Ramos (cell line): Measurements from ENCODE around the gene TLR4.

ENCODE experiments used
- in situ Hi-C: fragments of 300-500 bp; cut with MboI; formaldehyde crosslinking; loops from one replicate; pipeline ENCODE4 v1.14.3; 2022; ENCODE audit warnings: low sequenced_read_pairs; ENCODE audit not compliant: unreplicated experiment

The TLR4 gene

GRCh38 chr9:117709936-117710335, 5.7 kb downstream of the TLR4 start:
- in situ Hi-C loops, result no loop called here

DNA sequence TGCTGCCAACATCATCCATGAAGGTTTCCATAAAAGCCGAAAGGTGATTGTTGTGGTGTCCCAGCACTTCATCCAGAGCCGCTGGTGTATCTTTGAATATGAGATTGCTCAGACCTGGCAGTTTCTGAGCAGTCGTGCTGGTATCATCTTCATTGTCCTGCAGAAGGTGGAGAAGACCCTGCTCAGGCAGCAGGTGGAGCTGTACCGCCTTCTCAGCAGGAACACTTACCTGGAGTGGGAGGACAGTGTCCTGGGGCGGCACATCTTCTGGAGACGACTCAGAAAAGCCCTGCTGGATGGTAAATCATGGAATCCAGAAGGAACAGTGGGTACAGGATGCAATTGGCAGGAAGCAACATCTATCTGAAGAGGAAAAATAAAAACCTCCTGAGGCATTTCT, 10.1 kb downstream of the TLR4 start:
- in situ Hi-C loops, result no loop called here

DNA sequence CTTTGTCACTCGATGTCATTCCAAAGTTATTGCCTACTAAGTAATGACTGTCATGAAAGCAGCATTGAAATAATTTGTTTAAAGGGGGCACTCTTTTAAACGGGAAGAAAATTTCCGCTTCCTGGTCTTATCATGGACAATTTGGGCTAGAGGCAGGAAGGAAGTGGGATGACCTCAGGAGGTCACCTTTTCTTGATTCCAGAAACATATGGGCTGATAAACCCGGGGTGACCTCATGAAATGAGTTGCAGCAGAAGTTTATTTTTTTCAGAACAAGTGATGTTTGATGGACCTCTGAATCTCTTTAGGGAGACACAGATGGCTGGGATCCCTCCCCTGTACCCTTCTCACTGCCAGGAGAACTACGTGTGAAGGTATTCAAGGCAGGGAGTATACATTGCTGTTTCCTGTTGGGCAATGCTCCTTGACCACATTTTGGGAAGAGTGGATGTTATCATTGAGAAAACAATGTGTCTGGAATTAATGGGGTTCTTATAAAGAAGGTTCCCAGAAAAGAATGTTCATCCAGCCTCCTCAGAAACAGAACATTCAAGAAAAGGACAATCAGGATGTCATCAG, 11.3 kb downstream of the TLR4 start:
- in situ Hi-C loops, result no loop called here

DNA sequence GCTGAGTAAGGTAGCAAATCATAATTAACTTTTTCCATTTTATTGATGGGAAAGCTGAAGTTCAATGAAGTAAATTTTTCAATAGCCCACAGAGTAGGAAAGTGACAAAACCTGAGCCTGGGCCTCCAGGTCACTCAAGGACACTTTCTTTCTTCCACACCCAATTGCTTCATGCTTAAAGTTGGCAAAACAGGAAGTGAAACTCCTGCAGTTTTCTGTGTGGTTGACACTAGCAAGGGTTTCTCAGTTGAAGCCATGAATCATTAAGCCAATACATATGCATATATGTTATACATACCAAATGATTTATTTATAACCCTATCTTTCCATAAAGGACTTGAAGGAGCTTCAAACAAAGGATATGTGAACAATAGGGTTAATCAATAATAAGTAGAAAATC, 13.9 kb downstream of the TLR4 start:
- in situ Hi-C loops, result no loop called here

DNA sequence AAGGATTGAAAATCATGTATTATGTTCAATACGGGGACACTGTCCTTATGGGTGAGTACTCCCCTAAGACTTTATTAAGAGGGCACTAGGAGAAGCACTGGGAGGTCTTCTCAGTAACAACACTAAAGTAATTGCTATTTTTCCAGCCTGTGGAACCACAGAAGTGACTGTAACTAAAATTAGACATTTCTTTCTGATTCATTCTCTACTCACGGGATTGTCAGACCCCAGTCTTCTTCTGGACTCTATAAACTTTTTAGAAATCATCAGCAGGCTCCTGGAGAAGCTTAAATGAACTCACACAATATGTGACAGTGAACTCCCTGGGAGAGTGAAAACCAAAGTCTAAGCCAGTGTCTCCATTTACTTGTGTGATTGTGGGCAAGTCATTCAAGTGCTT, 14.5 kb downstream of the TLR4 start:
- in situ Hi-C loops, result no loop called here

DNA sequence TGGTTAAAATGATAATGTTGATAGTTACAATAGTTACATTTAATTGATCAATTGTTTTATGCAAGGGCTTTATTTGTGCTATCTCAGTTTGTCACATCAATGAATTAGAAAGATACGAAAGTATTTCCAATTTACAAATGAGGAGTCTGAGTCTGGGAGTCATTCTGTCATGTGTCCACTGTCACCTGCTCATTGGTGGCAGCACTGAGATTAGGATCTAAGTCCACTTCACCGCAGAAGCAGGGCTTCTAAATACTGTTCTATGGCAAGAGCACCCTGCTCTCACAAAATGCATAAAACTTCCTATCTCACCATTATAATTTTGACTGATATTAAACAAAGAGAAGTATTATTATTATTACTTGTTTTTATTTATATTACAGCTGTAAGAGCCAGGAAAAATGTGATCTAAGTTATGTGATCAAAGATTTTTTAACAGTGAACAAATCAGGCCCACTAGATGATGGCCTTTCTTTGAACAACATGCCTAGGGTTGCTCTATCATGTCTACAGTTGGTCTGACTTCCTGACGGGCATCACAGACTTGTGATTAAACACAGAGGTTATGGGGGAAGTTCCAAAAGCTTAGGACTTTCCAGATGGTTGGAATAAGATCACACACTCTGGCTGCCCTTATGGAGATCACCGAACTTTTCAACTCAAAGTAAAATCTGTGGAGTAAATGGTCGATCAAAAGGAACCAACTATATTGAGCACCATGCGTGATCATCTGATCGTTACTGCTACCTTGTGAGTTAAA, 15.1 kb downstream of the TLR4 start:
- in situ Hi-C loops, result no loop called here

GRCh38 chr9:117720066-117720465, 15.9 kb downstream of the TLR4 start:
- in situ Hi-C loops, result no loop called here

DNA sequence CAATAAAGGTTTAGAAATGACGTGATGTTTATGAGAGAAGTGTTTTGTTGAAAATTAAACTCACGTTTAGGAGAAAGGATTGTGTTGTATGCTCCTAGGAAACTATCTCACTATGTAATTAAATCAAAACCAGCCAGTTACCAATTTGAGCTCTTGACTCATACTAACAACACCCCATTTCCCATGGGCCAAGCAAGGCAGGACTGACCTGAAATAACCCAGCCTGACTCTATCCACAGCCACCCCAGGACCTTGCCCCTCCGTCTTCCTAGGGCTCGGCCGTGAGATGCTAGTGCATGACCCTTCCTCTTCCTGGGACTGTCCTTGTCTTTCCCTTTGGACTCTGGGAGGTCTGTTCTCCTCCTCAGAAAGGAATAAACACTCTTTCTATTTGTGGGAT, 16.4 kb downstream of the TLR4 start:
- in situ Hi-C loops, result no loop called here

- in situ Hi-C loops, result no loop called here
These were observed 16.8 kb downstream of the TLR4 start for GRCh38 chr9:117720987-117721386.

DNA sequence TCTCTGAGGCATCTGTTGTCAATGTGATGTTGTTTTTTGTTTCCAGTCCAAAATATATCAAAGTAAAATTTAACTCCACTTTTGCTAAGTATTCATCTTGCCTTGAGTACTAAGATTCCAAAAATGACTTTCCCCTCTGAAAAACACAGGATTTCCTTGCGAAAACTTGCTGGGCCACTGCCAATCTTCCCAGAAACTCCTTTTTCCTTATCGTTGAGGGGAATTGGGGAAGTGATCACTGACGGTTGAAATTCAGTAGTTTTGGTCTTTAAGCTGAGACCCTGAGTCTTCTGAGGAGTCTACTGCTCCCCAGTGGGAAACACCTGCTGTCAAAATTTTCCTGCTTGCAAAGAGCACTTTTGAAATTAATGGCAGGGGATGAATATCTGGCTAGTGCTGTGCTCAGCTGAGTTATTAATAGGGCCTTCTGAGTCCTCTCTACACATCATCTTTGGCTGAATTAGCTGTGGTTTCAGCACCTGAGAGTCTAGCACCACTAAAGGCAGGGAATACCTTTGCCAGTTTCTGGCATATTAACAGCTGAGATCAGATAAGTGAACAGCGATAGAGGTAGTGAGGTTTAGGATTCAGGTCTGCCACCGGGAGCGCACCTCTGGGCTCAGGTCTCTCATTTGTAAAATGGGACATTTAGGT, 18.0 kb downstream of the TLR4 start:
- in situ Hi-C loops, result no loop called here

DNA sequence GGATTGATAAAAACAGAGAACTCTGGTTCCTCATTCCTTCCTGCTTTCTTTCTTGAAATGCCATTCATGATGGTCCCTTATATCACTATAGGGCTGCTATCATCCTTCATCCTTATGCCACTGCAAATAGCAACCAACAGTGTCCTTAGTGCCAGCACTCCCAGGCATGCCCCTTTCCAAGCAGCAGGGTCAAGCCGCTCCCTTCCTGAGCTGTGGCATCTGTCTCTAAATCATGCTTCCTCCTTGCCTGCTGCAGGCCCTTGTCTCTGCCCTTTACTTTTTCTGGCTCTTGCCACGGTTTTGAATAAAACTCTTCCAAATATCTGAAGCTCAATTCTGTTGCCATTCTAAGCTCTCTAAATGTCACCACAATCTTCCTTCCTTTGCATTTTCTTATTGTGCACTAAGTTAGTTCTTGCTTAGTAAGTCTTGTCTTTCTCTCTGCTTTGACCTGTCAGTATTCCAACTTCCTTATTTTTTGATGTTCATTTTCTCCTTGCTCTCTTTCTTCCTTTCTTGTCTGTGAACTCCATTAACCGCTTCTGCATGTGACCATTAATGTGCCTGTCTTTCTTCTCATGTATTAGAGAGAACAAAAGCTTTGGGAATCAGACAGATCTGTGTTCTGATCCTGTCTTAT, 19.9 kb downstream of the TLR4 start:
- in situ Hi-C loops, result no loop called here

DNA sequence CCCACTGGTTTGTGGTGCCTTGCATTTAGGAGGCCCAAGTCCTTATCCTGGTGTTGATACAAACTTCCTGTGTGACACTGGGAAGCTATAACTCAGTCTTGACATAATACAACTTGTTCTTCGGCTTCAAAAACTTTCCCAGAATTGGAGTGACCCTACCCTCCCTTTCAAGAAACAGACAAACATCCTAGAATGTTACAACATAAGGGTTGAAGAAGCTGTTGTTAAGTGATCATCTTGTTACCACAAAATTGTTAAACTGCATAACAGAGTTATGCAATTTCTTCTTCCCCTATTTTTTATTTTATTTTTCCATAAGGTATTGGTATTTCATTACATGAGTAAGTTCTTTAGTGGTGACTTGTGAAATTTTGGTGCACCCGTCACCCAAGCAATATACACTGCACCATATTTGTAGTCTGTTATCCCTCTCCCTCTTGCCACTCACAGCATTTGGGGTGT, 21.3 kb downstream of the TLR4 start:
- in situ Hi-C loops, result no loop called here

DNA sequence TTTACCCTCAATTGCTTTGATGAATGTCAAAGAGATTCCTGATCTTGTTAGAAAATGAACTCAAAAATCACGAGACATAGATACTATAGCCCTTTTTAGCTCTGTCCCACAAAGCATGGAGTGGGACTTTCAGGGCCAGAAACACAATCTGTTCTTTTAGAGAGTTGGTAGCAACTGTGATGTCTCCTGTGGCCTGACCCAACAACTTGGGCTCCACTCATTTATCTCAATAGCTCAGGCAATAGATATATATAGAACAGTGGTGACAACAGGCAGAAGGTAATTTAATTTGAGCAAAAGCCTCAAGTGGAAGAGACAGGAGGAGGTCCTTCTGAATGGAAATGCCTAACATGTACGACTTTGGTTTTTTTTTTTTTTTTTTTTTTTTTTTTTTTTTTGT, 25.2 kb downstream of the TLR4 start:
- in situ Hi-C loops, result no loop called here

DNA sequence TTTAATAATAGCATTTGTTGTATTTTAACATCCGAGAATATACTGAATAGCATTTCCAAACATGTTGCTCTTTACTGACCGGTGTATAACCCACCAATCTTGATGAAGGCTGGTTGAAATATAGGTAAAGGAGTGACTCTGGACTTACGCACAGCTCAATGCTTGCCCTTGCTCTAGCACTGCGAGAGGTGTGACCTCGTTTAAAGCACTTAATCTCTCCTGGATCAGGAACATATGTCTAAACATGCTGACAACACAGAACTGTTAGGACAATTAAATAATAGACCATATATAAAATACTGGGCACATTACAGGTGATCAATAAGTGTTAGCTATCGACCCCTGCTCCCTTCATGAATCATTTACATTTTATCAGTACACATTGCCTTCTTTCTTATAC, 28.3 kb downstream of the TLR4 start:
- in situ Hi-C loops, result no loop called here

GRCh38 chr9:117733465-117733864, 29.3 kb downstream of the TLR4 start:
- in situ Hi-C loops, result no loop called here

DNA sequence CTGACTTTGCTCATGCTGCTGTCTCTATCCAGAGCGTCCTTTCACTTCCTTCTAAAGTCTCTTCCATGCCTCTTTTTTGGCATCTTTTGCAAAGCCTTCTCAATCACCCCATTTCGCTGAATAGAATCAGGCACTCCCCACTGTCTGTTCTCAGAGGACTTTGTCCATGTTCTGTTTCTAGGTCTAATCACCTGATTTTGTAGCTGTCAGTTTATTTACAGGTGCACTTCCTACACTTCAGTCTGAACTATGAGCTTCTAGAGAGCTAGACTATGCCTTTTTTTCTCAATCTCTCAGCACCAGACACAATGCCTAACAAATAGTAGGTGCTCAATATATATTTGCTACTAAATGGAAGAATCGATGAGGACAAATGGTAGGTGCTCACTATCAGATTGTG, 29.9 kb downstream of the TLR4 start:
- in situ Hi-C loops, result no loop called here

DNA sequence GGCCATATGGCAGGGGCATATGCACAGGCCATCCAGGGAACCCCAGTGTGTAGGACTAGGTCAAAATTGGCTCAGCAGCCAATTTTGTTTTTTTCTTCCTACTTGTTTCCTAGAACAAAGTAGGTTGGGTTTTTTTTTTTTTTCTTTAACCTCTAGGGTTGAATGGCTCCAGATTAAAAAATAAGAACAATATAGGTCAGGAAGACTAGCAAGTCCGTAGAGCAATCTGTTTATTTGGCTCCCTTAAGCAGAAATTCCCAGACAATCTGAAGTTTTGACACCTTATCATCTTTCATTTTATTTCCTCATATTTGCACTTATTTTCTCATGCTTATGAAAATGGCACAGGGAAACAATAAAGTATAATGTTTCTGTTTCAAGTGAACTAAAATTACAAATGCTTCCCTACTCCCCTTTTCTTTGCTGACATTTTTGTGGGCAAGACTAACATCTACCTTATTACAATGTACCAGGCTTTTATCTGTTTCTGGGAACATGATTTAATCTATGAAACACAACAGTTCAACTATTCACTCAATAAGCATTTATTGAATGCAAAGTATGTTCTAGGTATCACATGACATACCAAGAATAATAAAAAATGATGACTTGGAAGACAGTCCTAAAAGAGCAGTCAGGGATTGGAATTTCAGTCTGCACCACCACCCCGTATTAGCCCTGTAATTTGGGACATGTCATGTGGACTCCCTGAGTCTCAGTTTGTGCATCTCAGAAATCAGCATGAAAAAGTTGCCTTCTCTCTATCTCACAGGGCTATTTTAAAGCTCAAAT, 30.5 kb downstream of the TLR4 start:
- in situ Hi-C loops, result no loop called here

DNA sequence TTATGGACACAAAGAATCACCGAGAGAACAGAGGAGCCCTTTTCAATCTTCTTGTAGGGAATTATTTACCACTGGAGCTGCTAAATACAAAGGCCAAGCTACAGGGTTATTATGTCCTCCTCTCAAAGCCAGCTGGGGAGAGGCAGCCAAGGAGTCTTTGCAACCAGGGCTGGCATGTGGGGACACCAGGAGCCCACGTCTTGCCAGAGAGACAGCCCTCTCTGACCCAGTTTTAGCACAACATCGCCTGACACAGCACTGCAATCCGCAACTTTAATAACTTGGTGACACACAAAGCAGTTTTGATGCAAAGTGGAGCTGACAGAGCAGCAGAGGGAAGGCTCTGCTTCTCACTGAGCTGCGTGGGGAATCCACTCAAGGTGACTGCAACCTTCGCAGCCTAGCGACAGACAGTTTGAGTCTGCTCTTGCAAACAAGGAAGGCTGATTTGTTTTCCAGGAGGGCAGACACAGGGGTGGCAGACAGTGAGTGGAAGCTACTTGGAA, 33.6 kb downstream of the TLR4 start:
- in situ Hi-C loops, result no loop called here

DNA sequence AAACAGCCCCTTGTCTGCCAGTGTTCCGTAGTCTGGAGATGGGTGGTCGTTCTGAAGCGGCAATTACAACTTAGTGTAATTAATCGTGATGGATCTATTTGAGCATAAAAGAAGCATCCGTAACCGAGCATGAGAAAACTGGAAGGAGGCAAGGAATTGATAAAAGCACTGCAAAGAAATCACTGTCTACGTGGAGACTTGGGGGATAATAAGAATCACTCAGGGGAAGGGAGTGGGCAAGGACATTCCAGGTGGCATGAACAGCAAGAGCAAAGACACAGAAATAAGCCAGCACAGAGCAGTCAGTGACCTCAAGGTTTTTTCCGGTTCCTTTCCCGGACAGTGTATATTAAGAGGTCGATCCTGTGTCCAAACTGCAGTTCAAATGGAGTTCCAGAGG, 35.0 kb downstream of the TLR4 start:
- in situ Hi-C loops, result no loop called here

DNA sequence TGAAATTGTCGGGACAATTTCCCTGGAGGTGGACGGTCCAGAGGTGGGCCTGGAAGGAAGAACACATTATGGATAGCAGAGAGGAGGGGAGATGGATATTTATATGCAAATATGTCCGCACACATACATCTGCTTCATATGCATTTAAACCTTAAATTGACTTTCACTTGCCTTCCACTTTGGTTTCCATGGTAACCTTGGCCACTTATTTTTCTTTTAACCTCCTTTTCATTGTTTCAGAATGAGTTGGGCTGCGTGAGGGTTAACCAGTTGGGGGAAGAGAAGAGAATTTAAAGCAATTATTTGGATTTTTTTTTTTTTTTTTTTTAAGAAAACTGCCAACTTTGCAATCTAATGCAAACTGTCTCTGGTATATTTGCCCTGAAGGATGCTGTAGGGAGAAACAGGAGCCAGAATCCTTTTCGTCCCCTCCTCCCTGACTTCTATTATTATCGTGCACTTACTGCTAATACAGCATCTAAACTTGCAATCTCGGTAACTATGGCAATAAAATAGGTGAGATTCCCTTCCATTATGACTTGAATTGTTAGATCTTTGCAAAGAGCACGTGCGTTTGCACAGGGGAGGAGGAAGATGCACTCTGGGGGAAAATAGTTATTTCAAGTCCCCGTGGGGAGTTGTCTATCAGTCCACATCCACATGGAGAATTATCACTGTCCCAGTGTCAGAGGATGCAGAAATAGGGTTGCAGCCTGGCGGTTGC, 35.6 kb downstream of the TLR4 start:
- in situ Hi-C loops, result no loop called here
